Measurements from ENCODE around the gene KIF16B.

The KIF16B gene

GRCh38 chr20:16262594-16262993 is 310.7 kb downstream of the KIF16B start (continued):
- TF ChIP-seq ZNF692 (tag by site-specific recombination; IDR thresholded peaks at IDR 0.05), result no peak
- TF ChIP-seq, protein P1, sequence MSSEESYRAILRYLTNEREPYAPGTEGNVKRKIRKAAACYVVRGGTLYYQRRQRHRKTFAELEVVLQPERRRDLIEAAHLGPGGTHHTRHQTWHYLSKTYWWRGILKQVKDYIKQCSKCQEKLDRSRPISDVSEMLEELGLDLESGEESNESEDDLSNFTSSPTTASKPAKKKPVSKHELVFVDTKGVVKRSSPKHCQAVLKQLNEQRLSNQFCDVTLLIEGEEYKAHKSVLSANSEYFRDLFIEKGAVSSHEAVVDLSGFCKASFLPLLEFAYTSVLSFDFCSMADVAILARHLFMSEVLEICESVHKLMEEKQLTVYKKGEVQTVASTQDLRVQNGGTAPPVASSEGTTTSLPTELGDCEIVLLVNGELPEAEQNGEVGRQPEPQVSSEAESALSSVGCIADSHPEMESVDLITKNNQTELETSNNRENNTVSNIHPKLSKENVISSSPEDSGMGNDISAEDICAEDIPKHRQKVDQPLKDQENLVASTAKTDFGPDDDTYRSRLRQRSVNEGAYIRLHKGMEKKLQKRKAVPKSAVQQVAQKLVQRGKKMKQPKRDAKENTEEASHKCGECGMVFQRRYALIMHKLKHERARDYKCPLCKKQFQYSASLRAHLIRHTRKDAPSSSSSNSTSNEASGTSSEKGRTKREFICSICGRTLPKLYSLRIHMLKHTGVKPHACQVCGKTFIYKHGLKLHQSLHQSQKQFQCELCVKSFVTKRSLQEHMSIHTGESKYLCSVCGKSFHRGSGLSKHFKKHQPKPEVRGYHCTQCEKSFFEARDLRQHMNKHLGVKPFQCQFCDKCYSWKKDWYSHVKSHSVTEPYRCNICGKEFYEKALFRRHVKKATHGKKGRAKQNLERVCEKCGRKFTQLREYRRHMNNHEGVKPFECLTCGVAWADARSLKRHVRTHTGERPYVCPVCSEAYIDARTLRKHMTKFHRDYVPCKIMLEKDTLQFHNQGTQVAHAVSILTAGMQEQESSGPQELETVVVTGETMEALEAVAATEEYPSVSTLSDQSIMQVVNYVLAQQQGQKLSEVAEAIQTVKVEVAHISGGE (tag by site-specific recombination; conservative IDR thresholded peaks at IDR 0.05; ENCODE audit: low read depth), result no peak

DNA sequence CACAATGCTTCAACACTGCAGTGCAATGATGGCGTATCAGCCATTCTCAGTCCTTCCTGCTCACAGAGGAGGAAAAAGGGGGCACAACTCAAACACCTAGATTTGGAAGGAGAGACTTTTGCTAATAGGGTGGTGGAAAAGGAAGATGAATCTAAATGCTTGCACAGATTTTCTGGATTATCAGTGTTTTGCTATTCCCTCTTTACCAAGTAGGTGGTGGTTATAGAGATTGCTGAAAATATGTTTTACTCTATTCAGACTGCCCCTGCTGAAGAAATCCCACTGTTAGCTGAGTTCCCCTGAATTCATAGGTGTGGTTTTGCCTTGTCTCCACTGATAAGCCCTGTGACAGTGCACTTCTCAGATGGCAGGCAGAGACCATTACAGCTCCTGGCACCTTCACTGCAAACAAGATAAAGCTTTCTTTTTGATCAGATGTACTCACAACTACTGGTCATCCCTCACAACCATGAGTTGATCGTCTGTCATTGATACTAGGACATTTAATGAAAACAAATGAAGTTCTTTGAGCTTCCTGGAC is 311.4 kb downstream of the KIF16B start:
- H3K36me3 ChIP-seq (ENCODE audit: control insufficient read depth in 2 of 2, insufficient read depth in 1 of 2, low read length in 2 of 2), result no peaks in the 10 kb centered on the region
- TF ChIP-seq ZNF239 (tag by site-specific recombination; IDR thresholded peaks at IDR 0.05) (no peak), KLF7 (tag by site-specific recombination; IDR thresholded peaks at IDR 0.05; ENCODE audit: borderline replicate concordance) (no peak), ZNF274 (IDR thresholded peaks at IDR 0.05; ENCODE audit: low read length) (no peak), ZNF274 (tag by site-specific recombination; IDR thresholded peaks at IDR 0.05; ENCODE audit: borderline replicate concordance) (no peak), ZNF624 (tag by site-specific recombination; IDR thresholded peaks at IDR 0.05) (no peak), ZNF529 (tag by site-specific recombination; IDR thresholded peaks at IDR 0.05; ENCODE audit: insufficient replicate concordance) (no peak), ZNF140 (tag by site-specific recombination; IDR thresholded peaks at IDR 0.05) (no peak), ZNF24 (tag by site-specific recombination; IDR thresholded peaks at IDR 0.05) (no peak), ZNF843 (tag by site-specific recombination; IDR thresholded peaks at IDR 0.05) (no peak), ZBTB20 (tag by site-specific recombination; IDR thresholded peaks at IDR 0.05) (no peak), ZNF266 (tag by site-specific recombination; IDR thresholded peaks at IDR 0.05; ENCODE audit: low read depth) (no peak), OVOL3 (tag by site-specific recombination; IDR thresholded peaks at IDR 0.05) (no peak), ZNF785 (tag by site-specific recombination; IDR thresholded peaks at IDR 0.05) (no peak), ZNF521 (tag by site-specific recombination; IDR thresholded peaks at IDR 0.05) (no peak), ZBTB6 (tag by site-specific recombination; IDR thresholded peaks at IDR 0.05) (no peak), ZNF18 (tag by site-specific recombination; IDR thresholded peaks at IDR 0.05) (no peak), ZNF175 (tag by site-specific recombination; IDR thresholded peaks at IDR 0.05) (no peak)
- CTCF ChIA-PET, result interaction anchor here (0.7 to 1.0 kb wide), 3 partner anchors 54 to 536 kb away, joined by 3 read pairs; no protein-coding TSS in a partner anchor
- POLR2A ChIA-PET, result no interaction called here
- H3K4me1 ChIP-seq (ENCODE audit: control insufficient read depth, insufficient read depth, low read length), result no peaks in the 10 kb centered on the region
- H3K4me3 ChIP-seq (ENCODE audit: low read depth, low read length), result no peak overlapping the region
- H3K27ac ChIP-seq (ENCODE audit: extremely low read depth, low read depth, low read length), result no peak overlapping the region
- no peaks in the 10 kb centered on the region for H3K9me3 ChIP-seq (ENCODE audit: control insufficient read depth, insufficient read depth, low read depth, low read length)

Data from HEK293 (cell line).